ENCODE measurements around the gene EIF4B.

Gene EIF4B

DNA sequence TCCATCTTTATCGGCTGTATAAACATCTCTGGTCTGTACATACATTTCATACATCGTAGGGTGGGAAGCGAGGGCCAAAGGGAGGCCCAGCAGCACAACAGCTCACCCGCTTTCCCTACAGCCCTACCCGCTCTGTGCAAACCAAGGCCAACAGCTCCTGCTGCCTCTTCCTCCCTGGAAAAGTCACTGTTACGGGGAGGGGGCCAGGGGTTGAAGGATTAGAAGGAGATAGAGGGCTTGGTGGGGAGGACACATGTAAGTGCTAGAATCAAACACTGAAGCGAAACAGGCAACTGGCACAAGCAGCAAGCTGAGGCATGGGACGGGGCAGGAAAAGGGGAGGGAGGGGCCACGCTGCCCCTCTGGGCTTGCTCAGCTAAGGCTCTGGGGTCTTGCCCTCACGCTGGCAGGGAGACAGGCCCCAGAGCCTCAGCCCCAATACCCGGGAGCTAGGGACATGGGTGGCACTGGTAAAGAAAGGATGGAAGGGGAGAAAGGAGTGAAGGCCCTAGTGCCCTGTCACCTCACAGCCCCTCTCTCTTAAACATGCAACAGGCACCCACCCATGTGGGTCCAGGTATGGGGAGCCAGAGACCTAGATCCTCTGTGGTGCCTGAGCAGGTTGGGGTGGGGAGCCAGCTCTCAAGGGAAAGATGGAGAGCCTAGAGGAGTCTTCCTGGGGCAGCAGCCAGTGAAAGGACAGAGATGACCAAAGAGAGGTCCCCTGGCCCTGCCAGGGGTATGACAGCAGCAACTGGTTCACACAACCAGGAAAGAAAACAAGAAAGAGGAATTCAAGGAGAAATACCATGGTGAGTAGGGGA lies 58.6 kb downstream of the EIF4B start:
- Histone ChIP-seq H3K4me3 (ENCODE audit: low read depth, low read length) (no peak overlapping the region), H3K27me3 (replicated peaks) (no peaks in the 10 kb centered on the region), H3K36me3 (replicated peaks) (peaks cover 49% of the 10 kb centered on the region), H3K27ac (peak overlapping the region; percentile 46)
- in situ Hi-C loops (cut with HindIII; ENCODE audit: low pct_ligation_motif_present, low sequenced_read_pairs) = no loop called here
- DNase-seq = no peak
- TF ChIP-seq, protein P1, sequence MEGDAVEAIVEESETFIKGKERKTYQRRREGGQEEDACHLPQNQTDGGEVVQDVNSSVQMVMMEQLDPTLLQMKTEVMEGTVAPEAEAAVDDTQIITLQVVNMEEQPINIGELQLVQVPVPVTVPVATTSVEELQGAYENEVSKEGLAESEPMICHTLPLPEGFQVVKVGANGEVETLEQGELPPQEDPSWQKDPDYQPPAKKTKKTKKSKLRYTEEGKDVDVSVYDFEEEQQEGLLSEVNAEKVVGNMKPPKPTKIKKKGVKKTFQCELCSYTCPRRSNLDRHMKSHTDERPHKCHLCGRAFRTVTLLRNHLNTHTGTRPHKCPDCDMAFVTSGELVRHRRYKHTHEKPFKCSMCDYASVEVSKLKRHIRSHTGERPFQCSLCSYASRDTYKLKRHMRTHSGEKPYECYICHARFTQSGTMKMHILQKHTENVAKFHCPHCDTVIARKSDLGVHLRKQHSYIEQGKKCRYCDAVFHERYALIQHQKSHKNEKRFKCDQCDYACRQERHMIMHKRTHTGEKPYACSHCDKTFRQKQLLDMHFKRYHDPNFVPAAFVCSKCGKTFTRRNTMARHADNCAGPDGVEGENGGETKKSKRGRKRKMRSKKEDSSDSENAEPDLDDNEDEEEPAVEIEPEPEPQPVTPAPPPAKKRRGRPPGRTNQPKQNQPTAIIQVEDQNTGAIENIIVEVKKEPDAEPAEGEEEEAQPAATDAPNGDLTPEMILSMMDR (IDR thresholded peaks at IDR 0.05; ENCODE audit: low read depth, low read length, missing control alignments) = no peak

GRCh38 chr12:53065470-53065869 lies 59.2 kb downstream of the EIF4B start:
- DNase-seq = no peak
- H3K36me3 ChIP-seq (replicated peaks) = peaks cover 44% of the 10 kb centered on the region
- H3K4me3 ChIP-seq (ENCODE audit: low read depth, low read length) = no peak overlapping the region
- TF ChIP-seq, protein P1 (IDR thresholded peaks at IDR 0.05; ENCODE audit: low read depth, low read length, missing control alignments) = no peak
- in situ Hi-C loops (cut with HindIII; ENCODE audit: low pct_ligation_motif_present, low sequenced_read_pairs) = no loop called here
- H3K27ac ChIP-seq = no peak overlapping the region
- H3K27me3 ChIP-seq (replicated peaks) = no peaks in the 10 kb centered on the region

GRCh38 chr12:53065975-53066931 lies 60.0 kb downstream of the EIF4B start:
- Histone ChIP-seq H3K27ac (peak overlapping the region; percentile 78), H3K36me3 (replicated peaks) (peaks cover 41% of the 10 kb centered on the region), H3K27me3 (replicated peaks) (no peaks in the 10 kb centered on the region), H3K4me3 (ENCODE audit: low read depth, low read length) (no peak overlapping the region)
- TF ChIP-seq, protein P1 (IDR thresholded peaks at IDR 0.05; ENCODE audit: low read depth, low read length, missing control alignments) = peak; percentile 92
- DNase-seq = no peak
- in situ Hi-C loops (cut with HindIII; ENCODE audit: low pct_ligation_motif_present, low sequenced_read_pairs) = no loop called here

DNA sequence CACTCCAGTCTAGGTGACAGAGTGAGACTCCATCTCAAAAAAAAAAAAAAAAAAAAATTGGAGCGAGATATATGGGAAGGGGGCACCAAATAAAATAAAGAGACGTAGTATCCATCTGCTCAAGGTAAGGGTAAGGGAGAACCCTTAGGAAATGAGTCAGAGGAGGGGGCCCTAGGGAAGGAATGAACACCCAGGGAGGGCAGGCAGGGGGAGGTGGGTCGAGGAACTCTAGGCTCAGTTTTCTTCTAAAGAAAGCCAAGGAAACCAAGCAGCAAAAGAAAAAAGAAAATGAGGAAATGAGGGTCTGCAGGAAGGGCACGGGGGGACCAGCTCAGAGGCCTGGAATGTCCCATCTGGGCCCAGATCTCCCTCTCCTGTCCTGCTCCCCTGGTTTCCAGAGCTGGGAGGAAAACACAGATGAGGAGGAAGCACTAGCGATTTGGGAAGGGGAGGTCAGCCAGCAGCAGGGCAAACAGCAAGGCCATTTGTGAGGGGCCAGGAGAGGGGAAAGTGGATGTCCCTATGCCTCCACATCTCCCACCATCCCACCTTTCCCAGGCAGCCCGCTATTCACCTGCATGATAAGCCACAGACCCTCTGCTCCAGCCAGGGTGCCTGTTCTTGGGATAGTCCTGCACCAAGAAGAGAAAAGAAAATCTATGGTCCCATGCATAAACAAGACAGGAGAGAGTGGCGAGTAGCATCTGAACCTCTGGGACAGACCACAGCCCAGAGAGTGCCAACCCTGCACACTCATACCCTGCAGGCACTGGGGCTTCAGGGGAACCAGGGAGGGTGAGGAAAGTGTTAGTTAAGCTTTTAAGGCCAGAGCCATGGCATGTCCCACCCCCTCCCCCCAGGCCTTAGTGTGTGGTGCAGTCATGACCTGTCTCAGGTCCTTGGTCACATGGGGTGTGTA lies 61.1 kb downstream of the EIF4B start:
- Histone ChIP-seq H3K4me3 (ENCODE audit: low read depth, low read length) (no peak overlapping the region), H3K27ac (no peak overlapping the region), H3K36me3 (replicated peaks) (peaks cover 35% of the 10 kb centered on the region), H3K27me3 (replicated peaks) (no peaks in the 10 kb centered on the region)
- in situ Hi-C loops (cut with HindIII; ENCODE audit: low pct_ligation_motif_present, low sequenced_read_pairs) = no loop called here
- no peak for DNase-seq
- TF ChIP-seq, protein P1 (IDR thresholded peaks at IDR 0.05; ENCODE audit: low read depth, low read length, missing control alignments) = no peak

DNA sequence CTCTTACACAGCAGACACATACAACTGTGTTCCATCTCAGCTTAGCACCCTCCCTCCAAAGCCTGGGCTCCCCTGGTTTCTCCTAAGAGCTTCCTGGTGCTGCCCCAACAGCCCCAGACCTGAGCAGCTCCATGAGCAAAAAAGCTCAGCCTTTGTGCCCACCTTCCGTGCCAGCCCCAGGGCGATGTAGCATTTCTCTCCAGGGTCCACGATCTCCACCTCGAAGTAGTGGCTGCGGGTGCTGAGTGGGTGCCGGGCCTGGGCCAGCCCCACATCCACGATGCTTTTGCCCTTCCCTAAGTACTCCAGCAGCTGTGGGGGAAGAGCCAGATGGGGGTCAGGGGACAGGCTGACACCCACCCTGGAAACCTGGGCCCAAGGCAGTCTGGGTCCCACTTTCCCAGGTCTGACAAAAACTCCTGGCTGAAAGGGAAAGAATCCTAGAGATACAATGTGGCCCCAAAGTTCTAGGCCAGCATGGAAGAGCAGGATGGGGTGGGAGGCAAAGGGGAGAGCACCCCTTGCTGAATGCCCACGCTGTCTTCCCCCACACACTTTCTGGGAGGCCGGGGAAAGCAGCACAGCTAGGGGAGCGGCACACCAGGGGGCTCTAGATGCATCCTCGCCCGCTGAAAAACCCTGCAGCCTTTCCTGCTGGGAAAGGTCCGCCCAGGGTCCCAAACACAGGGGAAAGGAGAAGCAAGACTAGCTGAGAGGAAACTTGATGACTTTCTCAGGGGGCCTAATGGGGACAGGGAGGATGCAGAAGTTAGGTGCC lies 61.9 kb downstream of the EIF4B start:
- TF ChIP-seq, protein P1 (IDR thresholded peaks at IDR 0.05; ENCODE audit: low read depth, low read length, missing control alignments) = no peak
- no peaks in the 10 kb centered on the region for H3K27me3 ChIP-seq (replicated peaks)
- H3K27ac ChIP-seq = no peak overlapping the region
- peaks cover 27% of the 10 kb centered on the region for H3K36me3 ChIP-seq (replicated peaks)
- no peak overlapping the region for H3K4me3 ChIP-seq (ENCODE audit: low read depth, low read length)
- DNase-seq = no peak
- in situ Hi-C loops (cut with HindIII; ENCODE audit: low pct_ligation_motif_present, low sequenced_read_pairs) = no loop called here

All from brain microvascular endothelial cell (primary cell).